SU-DHL-6 (cell line): ENCODE results near the gene ZNF14.

Experiments used
- H2AFZ ChIP-seq: fragments of 200-600 bp; sonication (generic); 2 replicates; pipeline ENCODE4 v1.6.1; 2014; ENCODE audit warnings: low read depth, mild to moderate bottlenecking, moderate library complexity, mixed read lengths, antibody characterized with exemption, low read length; ENCODE audit not compliant: severe bottlenecking
- H3F3A ChIP-seq: fragments of 200-600 bp; shearing (Covaris generic); 2 replicates; pipeline ENCODE4 v1.6.0; 2016; ENCODE audit warnings: antibody characterized with exemption, mild to moderate bottlenecking; ENCODE audit not compliant: insufficient read depth
- H3K27ac ChIP-seq: fragments of 200-600 bp; sonication (generic); 2 replicates; pipeline ENCODE4 v1.5.1; 2016; ENCODE audit warnings: low read depth, mild to moderate bottlenecking, low read length, moderate library complexity, mixed read lengths
- H3K27me3 ChIP-seq: fragments of 200-600 bp; sonication (generic), shearing (Covaris generic); 2 replicates; pipeline ENCODE4 v1.6.0; 2014; ENCODE audit warnings: mild to moderate bottlenecking, low read length
- H3K36me3 ChIP-seq: fragments of 200-600 bp; sonication (generic); 2 replicates; pipeline ENCODE4 v1.6.1; 2014; ENCODE audit warnings: mild to moderate bottlenecking, low read length, mixed read lengths
- H3K4me2 ChIP-seq: fragments of 300-600, 200-600 bp; shearing (Covaris generic), sonication (generic); 2 replicates; pipeline ENCODE4 v1.6.0; 2014; ENCODE audit warnings: low read length, low read depth, mild to moderate bottlenecking; ENCODE audit not compliant: poor library complexity, severe bottlenecking
- H3K4me3 ChIP-seq: fragments of 200-600 bp; sonication (generic); 2 replicates; pipeline ENCODE4 v1.5.1; 2014; ENCODE audit warnings: antibody characterized with exemption, low read length, mild to moderate bottlenecking, mixed read lengths; ENCODE audit not compliant: insufficient read depth, poor library complexity, severe bottlenecking
- H3K79me2 ChIP-seq: fragments of 200-600 bp; sonication (generic); 2 replicates; pipeline ENCODE4 v1.6.1; 2014; ENCODE audit warnings: mild to moderate bottlenecking, low read length, moderate library complexity; ENCODE audit not compliant: insufficient read depth
- H3K9ac ChIP-seq: fragments of 200-600 bp; sonication (generic); 2 replicates; pipeline ENCODE4 v1.7.0; 2014; ENCODE audit warnings: mild to moderate bottlenecking, low read length
- H3K9me2 ChIP-seq: fragments of 200-600 bp; sonication (generic); replicated peaks from 2 replicates; pipeline ENCODE4 v1.6.1; 2014; ENCODE audit warnings: low read length; ENCODE audit not compliant: insufficient read depth
- H3K9me3 ChIP-seq: fragments of 200-600 bp; sonication (generic); 2 replicates; pipeline ENCODE4 v1.6.1; 2014; ENCODE audit warnings: low read length, mixed read lengths; ENCODE audit not compliant: insufficient read depth
- H4K20me1 ChIP-seq: fragments of 200-600 bp; sonication (generic); 2 replicates; pipeline ENCODE4 v1.6.1; 2014; ENCODE audit warnings: low read depth, mild to moderate bottlenecking, antibody characterized with exemption, low read length, moderate library complexity, mixed read lengths
- EZH2phosphoT487 ChIP-seq: fragments of 200-600 bp; sonication (generic), shearing (Covaris generic); conservative IDR thresholded peaks from 2 replicates; pipeline ENCODE4 v1.6.1; 2018; ENCODE audit warnings: mild to moderate bottlenecking, antibody characterized with exemption, low read length, moderate library complexity, mixed read lengths
- TF ChIP-seq, protein P1 (sequence below): fragments of 200-600 bp; sonication (generic); IDR thresholded peaks from one replicate; pipeline ENCODE4 v1.5.1; 2017; ENCODE audit warnings: antibody characterized with exemption, mild to moderate bottlenecking, low read length, moderate library complexity; ENCODE audit not compliant: insufficient read depth, poor library complexity, severe bottlenecking

Gene ZNF14

GRCh38 chr19:19758164-19758563, 25.3 kb upstream of the ZNF14 start:
- Histone ChIP-seq H2AFZ (no peak overlapping the region), H3K27me3 (no peaks in the 10 kb centered on the region), H3K79me2 (no peaks in the 10 kb centered on the region), H4K20me1 (no peaks in the 10 kb centered on the region), H3K4me3 (no peak overlapping the region), H3K9me3 (no peaks in the 10 kb centered on the region), H3K4me2 (no peak overlapping the region), H3K9ac (no peak overlapping the region), H3K27ac (no peak overlapping the region), H3K9me2 (no peaks in the 10 kb centered on the region), H3F3A (no peaks in the 10 kb centered on the region), H3K36me3 (no peaks in the 10 kb centered on the region)
- TF ChIP-seq, protein P1, sequence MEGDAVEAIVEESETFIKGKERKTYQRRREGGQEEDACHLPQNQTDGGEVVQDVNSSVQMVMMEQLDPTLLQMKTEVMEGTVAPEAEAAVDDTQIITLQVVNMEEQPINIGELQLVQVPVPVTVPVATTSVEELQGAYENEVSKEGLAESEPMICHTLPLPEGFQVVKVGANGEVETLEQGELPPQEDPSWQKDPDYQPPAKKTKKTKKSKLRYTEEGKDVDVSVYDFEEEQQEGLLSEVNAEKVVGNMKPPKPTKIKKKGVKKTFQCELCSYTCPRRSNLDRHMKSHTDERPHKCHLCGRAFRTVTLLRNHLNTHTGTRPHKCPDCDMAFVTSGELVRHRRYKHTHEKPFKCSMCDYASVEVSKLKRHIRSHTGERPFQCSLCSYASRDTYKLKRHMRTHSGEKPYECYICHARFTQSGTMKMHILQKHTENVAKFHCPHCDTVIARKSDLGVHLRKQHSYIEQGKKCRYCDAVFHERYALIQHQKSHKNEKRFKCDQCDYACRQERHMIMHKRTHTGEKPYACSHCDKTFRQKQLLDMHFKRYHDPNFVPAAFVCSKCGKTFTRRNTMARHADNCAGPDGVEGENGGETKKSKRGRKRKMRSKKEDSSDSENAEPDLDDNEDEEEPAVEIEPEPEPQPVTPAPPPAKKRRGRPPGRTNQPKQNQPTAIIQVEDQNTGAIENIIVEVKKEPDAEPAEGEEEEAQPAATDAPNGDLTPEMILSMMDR: no peak
- no peak for TF ChIP-seq EZH2phosphoT487

- Histone ChIP-seq H3K9ac (no peak overlapping the region), H2AFZ (no peak overlapping the region), H3K4me2 (no peak overlapping the region), H3K9me3 (no peaks in the 10 kb centered on the region), H3F3A (no peaks in the 10 kb centered on the region), H3K4me3 (no peak overlapping the region), H3K27me3 (no peaks in the 10 kb centered on the region), H3K36me3 (no peaks in the 10 kb centered on the region), H3K9me2 (no peaks in the 10 kb centered on the region), H3K79me2 (no peaks in the 10 kb centered on the region), H4K20me1 (no peaks in the 10 kb centered on the region), H3K27ac (no peak overlapping the region)
- TF ChIP-seq, protein P1: no peak
- TF ChIP-seq EZH2phosphoT487: no peak
These were observed 20.0 kb upstream of the ZNF14 start for GRCh38 chr19:19752760-19753403.

GRCh38 chr19:19751846-19752245, 18.9 kb upstream of the ZNF14 start:
- H3K9me2 ChIP-seq: no peaks in the 10 kb centered on the region
- H3K9me3 ChIP-seq: no peaks in the 10 kb centered on the region
- no peaks in the 10 kb centered on the region for H4K20me1 ChIP-seq
- H3K9ac ChIP-seq: no peak overlapping the region
- no peak overlapping the region for H2AFZ ChIP-seq
- TF ChIP-seq, protein P1: no peak
- no peak for TF ChIP-seq EZH2phosphoT487
- no peaks in the 10 kb centered on the region for H3K36me3 ChIP-seq
- no peaks in the 10 kb centered on the region for H3F3A ChIP-seq
- H3K27me3 ChIP-seq: no peaks in the 10 kb centered on the region
- H3K4me2 ChIP-seq: no peak overlapping the region
- no peak overlapping the region for H3K27ac ChIP-seq
- no peak overlapping the region for H3K4me3 ChIP-seq
- H3K79me2 ChIP-seq: no peaks in the 10 kb centered on the region
